K562 (cell line): Measurements from ENCODE around the gene CTRB2.

Source experiments
- BRCA1 ChIP-seq, 2 experiments: fragments of 450-650 bp in 1 of 2; sonication (generic) in 1 of 2; formaldehyde crosslinking in 1 of 2; IDR thresholded peaks; 2 replicates each; pipeline versions ENCODE4 v1.5.0 to v1.6.1; 2017 to 2020; ENCODE audit warnings: mild to moderate bottlenecking in 1 of 2, missing genetic modification reagents in 1 of 2
- CBX3 ChIP-seq, 2 experiments: IDR thresholded peaks; 1 replicate in 1 of 2; 2 replicates in 1 of 2; pipeline ENCODE4 v1.6.1; 2012; ENCODE audit warnings: inconsistent platforms in 2 of 2, low read length in 2 of 2, borderline replicate concordance in 1 of 2, control low read depth in 1 of 2
- EHMT2 ChIP-seq: fragments of 450-650 bp; IDR thresholded peaks from 2 replicates; pipeline ENCODE4 v1.6.1; 2018; ENCODE audit warnings: antibody characterized with exemption
- JUND ChIP-seq, 2 experiments: IDR thresholded peaks; 2 replicates in 1 of 2; 3 replicates in 1 of 2; pipeline ENCODE4 v1.6.1; 2011; ENCODE audit warnings: borderline replicate concordance in 2 of 2, low read depth in 2 of 2, low read length in 2 of 2, improper control_type of control experiment in 1 of 2, missing biosample characterization in 1 of 2, missing genetic modification characterization in 1 of 2, missing genetic modification reagents in 1 of 2
- NR2C2 ChIP-seq, 2 experiments: fragments of 200-800 bp in 1 of 2; sonication (Bioruptor generic) in 1 of 2; sonication (generic) in 1 of 2; formaldehyde crosslinking in 1 of 2; IDR thresholded peaks; 2 replicates each; pipeline versions ENCODE4 v1.6.1 to v1.8.0; 2016 to 2022; ENCODE audit warnings: mild to moderate bottlenecking in 1 of 2, missing compliant biosample characterization in 1 of 2, missing genetic modification characterization in 1 of 2, missing genetic modification reagents in 1 of 2
- SREBF1 ChIP-seq: fragments of 150-350 bp; IDR thresholded peaks from 2 replicates; pipeline ENCODE4 v1.6.1; 2014; ENCODE audit warnings: antibody characterized with exemption, low read depth, low read length, borderline replicate concordance
- STAT5B ChIP-seq: fragments of 250-450 bp; sonication (Bioruptor Pico); IDR thresholded peaks from 2 replicates; pipeline ENCODE4 v1.8.0; 2021; ENCODE audit warnings: mild to moderate bottlenecking, inconsistent platforms
- ZNF184 ChIP-seq: sonication (generic); formaldehyde crosslinking; IDR thresholded peaks from 2 replicates; pipeline ENCODE4 v1.5.0; 2020; ENCODE audit warnings: missing genetic modification reagents
- ZNF324 ChIP-seq: fragments of 250-450 bp; sonication (Bioruptor Pico); IDR thresholded peaks from 2 replicates; pipeline ENCODE4 v1.4.0; 2020; ENCODE audit warnings: mild to moderate bottlenecking
- TF ChIP-seq, protein P1 (sequence below): sonication (generic); formaldehyde crosslinking; IDR thresholded peaks from 2 replicates; pipeline ENCODE4 v1.8.0; 2022; ENCODE audit warnings: mild to moderate bottlenecking, low read depth, missing genetic modification reagents
- TF ChIP-seq, protein P2 (sequence below): sonication (generic); formaldehyde crosslinking; IDR thresholded peaks from 2 replicates; pipeline ENCODE4 v1.9.0; 2022; ENCODE audit warnings: mild to moderate bottlenecking, missing genetic modification reagents
- TF ChIP-seq, protein P3 (sequence below): IDR thresholded peaks from 3 replicates; pipeline ENCODE4 v1.6.1; 2011; ENCODE audit warnings: borderline replicate concordance, mild to moderate bottlenecking, moderate library complexity; ENCODE audit not compliant: insufficient read length; ENCODE audit errors: extremely low read depth
- TF ChIP-seq, protein P4 (sequence below), 3 experiments: IDR thresholded peaks in 2 of 3; conservative IDR thresholded peaks in 1 of 3; 2 replicates each; pipeline ENCODE4 v1.5.1; 2011 to 2012; ENCODE audit warnings: low read length in 3 of 3, mild to moderate bottlenecking in 3 of 3, control low read depth in 2 of 3, improper control_type of control experiment in 1 of 3, inconsistent platforms in 1 of 3, low read depth in 1 of 3, mixed read lengths in 1 of 3, moderate library complexity in 1 of 3; ENCODE audit not compliant: insufficient read depth in 2 of 3
- TF ChIP-seq, protein P5 (sequence below): fragments of 450-650 bp; IDR thresholded peaks from one replicate; pipeline ENCODE4 v1.6.1; 2018; ENCODE audit warnings: mild to moderate bottlenecking, moderate library complexity; ENCODE audit not compliant: partially characterized antibody

DNA sequence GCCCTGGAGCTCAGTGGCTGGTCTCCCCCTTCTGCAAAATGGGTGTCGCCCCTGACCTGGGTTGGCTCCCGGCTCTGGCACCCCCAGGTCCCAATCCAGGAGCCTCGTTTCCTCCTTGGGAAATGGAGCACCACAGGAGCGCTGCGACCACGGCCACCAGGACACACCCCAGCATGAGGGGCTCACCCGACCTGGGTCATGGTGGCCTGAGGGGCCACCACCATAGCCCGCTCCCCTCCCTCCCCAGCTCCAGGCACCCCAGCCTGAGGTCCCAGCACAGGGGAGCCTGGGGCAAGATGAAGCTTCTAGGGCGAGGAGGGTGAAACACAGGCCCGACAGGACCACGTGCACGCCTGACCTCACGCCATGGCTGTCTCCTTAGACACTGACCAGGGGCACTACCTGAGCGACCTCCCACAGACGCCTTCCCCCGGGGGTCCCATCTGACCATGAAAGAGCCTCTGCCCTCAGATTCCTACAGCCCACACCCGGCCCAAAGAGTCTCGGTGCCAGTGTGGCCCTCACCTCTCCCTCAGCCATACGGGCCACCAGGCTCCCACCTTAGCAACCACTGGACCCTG is 32.7 kb upstream of the CTRB2 start:
- TF ChIP-seq, protein P1, sequence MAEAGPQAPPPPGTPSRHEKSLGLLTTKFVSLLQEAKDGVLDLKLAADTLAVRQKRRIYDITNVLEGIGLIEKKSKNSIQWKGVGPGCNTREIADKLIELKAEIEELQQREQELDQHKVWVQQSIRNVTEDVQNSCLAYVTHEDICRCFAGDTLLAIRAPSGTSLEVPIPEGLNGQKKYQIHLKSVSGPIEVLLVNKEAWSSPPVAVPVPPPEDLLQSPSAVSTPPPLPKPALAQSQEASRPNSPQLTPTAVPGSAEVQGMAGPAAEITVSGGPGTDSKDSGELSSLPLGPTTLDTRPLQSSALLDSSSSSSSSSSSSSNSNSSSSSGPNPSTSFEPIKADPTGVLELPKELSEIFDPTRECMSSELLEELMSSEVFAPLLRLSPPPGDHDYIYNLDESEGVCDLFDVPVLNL (CRISPR knock-in tag) = no peak
- TF ChIP-seq JUND (IDR thresholded peaks at IDR 0.05; ENCODE audit: borderline replicate concordance, low read depth, low read length) (no peak), JUND (tag; IDR thresholded peaks at IDR 0.05; ENCODE audit: borderline replicate concordance, low read depth, low read length) (no peak), CBX3 (IDR thresholded peaks at IDR 0.05; ENCODE audit: borderline replicate concordance in 1 of 2, low read length in 2 of 2) (no peak), NR2C2 (CRISPR knock-in tag; IDR thresholded peaks at IDR 0.05) (no peak), NR2C2 (tag; IDR thresholded peaks at IDR 0.05) (no peak), ZNF324 (no peak), ZNF184 (CRISPR knock-in tag) (no peak), STAT5B (no peak), BRCA1 (IDR thresholded peaks at IDR 0.05) (no peak), BRCA1 (CRISPR knock-in tag; IDR thresholded peaks at IDR 0.05) (no peak), SREBF1 (no peak), EHMT2 (no peak)
- TF ChIP-seq, protein P2, sequence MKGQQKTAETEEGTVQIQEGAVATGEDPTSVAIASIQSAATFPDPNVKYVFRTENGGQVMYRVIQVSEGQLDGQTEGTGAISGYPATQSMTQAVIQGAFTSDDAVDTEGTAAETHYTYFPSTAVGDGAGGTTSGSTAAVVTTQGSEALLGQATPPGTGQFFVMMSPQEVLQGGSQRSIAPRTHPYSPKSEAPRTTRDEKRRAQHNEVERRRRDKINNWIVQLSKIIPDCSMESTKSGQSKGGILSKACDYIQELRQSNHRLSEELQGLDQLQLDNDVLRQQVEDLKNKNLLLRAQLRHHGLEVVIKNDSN (CRISPR knock-in tag) = no peak
- TF ChIP-seq, protein P3, sequence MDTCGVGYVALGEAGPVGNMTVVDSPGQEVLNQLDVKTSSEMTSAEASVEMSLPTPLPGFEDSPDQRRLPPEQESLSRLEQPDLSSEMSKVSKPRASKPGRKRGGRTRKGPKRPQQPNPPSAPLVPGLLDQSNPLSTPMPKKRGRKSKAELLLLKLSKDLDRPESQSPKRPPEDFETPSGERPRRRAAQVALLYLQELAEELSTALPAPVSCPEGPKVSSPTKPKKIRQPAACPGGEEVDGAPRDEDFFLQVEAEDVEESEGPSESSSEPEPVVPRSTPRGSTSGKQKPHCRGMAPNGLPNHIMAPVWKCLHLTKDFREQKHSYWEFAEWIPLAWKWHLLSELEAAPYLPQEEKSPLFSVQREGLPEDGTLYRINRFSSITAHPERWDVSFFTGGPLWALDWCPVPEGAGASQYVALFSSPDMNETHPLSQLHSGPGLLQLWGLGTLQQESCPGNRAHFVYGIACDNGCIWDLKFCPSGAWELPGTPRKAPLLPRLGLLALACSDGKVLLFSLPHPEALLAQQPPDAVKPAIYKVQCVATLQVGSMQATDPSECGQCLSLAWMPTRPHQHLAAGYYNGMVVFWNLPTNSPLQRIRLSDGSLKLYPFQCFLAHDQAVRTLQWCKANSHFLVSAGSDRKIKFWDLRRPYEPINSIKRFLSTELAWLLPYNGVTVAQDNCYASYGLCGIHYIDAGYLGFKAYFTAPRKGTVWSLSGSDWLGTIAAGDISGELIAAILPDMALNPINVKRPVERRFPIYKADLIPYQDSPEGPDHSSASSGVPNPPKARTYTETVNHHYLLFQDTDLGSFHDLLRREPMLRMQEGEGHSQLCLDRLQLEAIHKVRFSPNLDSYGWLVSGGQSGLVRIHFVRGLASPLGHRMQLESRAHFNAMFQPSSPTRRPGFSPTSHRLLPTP = no peak
- TF ChIP-seq, protein P4, sequence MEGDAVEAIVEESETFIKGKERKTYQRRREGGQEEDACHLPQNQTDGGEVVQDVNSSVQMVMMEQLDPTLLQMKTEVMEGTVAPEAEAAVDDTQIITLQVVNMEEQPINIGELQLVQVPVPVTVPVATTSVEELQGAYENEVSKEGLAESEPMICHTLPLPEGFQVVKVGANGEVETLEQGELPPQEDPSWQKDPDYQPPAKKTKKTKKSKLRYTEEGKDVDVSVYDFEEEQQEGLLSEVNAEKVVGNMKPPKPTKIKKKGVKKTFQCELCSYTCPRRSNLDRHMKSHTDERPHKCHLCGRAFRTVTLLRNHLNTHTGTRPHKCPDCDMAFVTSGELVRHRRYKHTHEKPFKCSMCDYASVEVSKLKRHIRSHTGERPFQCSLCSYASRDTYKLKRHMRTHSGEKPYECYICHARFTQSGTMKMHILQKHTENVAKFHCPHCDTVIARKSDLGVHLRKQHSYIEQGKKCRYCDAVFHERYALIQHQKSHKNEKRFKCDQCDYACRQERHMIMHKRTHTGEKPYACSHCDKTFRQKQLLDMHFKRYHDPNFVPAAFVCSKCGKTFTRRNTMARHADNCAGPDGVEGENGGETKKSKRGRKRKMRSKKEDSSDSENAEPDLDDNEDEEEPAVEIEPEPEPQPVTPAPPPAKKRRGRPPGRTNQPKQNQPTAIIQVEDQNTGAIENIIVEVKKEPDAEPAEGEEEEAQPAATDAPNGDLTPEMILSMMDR (IDR thresholded peaks at IDR 0.05 in 2 of 3, conservative IDR thresholded peaks at IDR 0.05 in 1 of 3; ENCODE audit: insufficient read depth in 2 of 3, low read depth in 1 of 3, low read length in 3 of 3) = no peak
- TF ChIP-seq, protein P5, sequence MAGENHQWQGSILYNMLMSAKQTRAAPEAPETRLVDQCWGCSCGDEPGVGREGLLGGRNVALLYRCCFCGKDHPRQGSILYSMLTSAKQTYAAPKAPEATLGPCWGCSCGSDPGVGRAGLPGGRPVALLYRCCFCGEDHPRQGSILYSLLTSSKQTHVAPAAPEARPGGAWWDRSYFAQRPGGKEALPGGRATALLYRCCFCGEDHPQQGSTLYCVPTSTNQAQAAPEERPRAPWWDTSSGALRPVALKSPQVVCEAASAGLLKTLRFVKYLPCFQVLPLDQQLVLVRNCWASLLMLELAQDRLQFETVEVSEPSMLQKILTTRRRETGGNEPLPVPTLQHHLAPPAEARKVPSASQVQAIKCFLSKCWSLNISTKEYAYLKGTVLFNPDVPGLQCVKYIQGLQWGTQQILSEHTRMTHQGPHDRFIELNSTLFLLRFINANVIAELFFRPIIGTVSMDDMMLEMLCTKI = no peak
